A673 (cell line): ENCODE results near the gene CFAP91.

ENCODE experiments used
- CTCF ChIP-seq: fragments of 300-800, 200-600 bp; sonication (generic); conservative IDR thresholded peaks from 2 replicates; pipeline ENCODE4 v1.5.1; 2017; ENCODE audit warnings: low read depth, mild to moderate bottlenecking, antibody characterized with exemption, low read length, moderate library complexity, mixed read lengths
- EZH2 ChIP-seq: fragments of 200-600 bp; sonication (generic); IDR thresholded peaks from 2 replicates; pipeline ENCODE4 v1.6.1; 2017; ENCODE audit warnings: borderline replicate concordance, low read depth, mild to moderate bottlenecking, mixed read lengths, antibody characterized with exemption, low read length; ENCODE audit not compliant: poor library complexity, severe bottlenecking

- TF ChIP-seq CTCF (no peak), EZH2 (no peak)
Observed at GRCh38 chr3:119673875-119674274, 28.9 kb upstream of the CFAP91 start.
